ENCODE data around the gene ADGRD1.

- TF ChIP-seq CTCF (IDR thresholded peaks at IDR 0.05; ENCODE audit: insufficient read depth, low read length), result peak; percentile 94
- TF ChIP-seq, protein P1, sequence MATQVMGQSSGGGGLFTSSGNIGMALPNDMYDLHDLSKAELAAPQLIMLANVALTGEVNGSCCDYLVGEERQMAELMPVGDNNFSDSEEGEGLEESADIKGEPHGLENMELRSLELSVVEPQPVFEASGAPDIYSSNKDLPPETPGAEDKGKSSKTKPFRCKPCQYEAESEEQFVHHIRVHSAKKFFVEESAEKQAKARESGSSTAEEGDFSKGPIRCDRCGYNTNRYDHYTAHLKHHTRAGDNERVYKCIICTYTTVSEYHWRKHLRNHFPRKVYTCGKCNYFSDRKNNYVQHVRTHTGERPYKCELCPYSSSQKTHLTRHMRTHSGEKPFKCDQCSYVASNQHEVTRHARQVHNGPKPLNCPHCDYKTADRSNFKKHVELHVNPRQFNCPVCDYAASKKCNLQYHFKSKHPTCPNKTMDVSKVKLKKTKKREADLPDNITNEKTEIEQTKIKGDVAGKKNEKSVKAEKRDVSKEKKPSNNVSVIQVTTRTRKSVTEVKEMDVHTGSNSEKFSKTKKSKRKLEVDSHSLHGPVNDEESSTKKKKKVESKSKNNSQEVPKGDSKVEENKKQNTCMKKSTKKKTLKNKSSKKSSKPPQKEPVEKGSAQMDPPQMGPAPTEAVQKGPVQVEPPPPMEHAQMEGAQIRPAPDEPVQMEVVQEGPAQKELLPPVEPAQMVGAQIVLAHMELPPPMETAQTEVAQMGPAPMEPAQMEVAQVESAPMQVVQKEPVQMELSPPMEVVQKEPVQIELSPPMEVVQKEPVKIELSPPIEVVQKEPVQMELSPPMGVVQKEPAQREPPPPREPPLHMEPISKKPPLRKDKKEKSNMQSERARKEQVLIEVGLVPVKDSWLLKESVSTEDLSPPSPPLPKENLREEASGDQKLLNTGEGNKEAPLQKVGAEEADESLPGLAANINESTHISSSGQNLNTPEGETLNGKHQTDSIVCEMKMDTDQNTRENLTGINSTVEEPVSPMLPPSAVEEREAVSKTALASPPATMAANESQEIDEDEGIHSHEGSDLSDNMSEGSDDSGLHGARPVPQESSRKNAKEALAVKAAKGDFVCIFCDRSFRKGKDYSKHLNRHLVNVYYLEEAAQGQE (IDR thresholded peaks at IDR 0.05; ENCODE audit: insufficient replicate concordance, low read depth), result no peak
Observed at GRCh38 chr12:131104463-131105350, 151.0 kb downstream of the ADGRD1 start.
